ENCODE data around the gene WFIKKN1.

WFIKKN1 gene

GRCh38 chr16:657487-657886 lies 26.7 kb downstream of the WFIKKN1 start:
- no peak for DNase-seq (ENCODE audit: low read depth, low spot score)

GRCh38 chr16:658679-659571 lies 28.1 kb downstream of the WFIKKN1 start:
- no peak for DNase-seq (ENCODE audit: low read depth, low spot score)

- DNase-seq (ENCODE audit: low read depth, low spot score): no peak
Measured at GRCh38 chr16:659618-660017, 28.8 kb downstream of the WFIKKN1 start.

- no peak for DNase-seq (ENCODE audit: low read depth, low spot score)
Measured at GRCh38 chr16:660132-660458, 29.3 kb downstream of the WFIKKN1 start.

GRCh38 chr16:660459-661183 lies 29.8 kb downstream of the WFIKKN1 start:
- no peak for DNase-seq (ENCODE audit: low read depth, low spot score)

- DNase-seq (ENCODE audit: low read depth, low spot score): no peak
Measured at GRCh38 chr16:661184-661821, 30.5 kb downstream of the WFIKKN1 start.

GRCh38 chr16:662095-662494 lies 31.3 kb downstream of the WFIKKN1 start:
- DNase-seq (ENCODE audit: low read depth, low spot score): no peak

GRCh38 chr16:662597-662996 lies 31.8 kb downstream of the WFIKKN1 start:
- DNase-seq (ENCODE audit: low read depth, low spot score): no peak

- no peak for DNase-seq (ENCODE audit: low read depth, low spot score)
Measured at GRCh38 chr16:666572-666971, 35.8 kb downstream of the WFIKKN1 start.

GRCh38 chr16:667113-667779 lies 36.5 kb downstream of the WFIKKN1 start:
- no peak for DNase-seq (ENCODE audit: low read depth, low spot score)

GRCh38 chr16:667780-668518 lies 37.2 kb downstream of the WFIKKN1 start, which contains the start of gene RHOT2:
TSS of gene RHOT2 (plus strand) at chr16:668132. CDS start at chr16:668200, 68 bp downstream.
- DNase-seq (ENCODE audit: low read depth, low spot score): no peak

GRCh38 chr16:668519-669171 lies 37.9 kb downstream of the WFIKKN1 start:
- no peak for DNase-seq (ENCODE audit: low read depth, low spot score)

GRCh38 chr16:669666-670065 lies 38.9 kb downstream of the WFIKKN1 start:
- no peak for DNase-seq (ENCODE audit: low read depth, low spot score)

- no peak for DNase-seq (ENCODE audit: low read depth, low spot score)
Measured at GRCh38 chr16:670485-671352, 39.9 kb downstream of the WFIKKN1 start.

GRCh38 chr16:671353-672131 lies 40.8 kb downstream of the WFIKKN1 start:
- DNase-seq (ENCODE audit: low read depth, low spot score): no peak

GRCh38 chr16:672371-672770 lies 41.6 kb downstream of the WFIKKN1 start:
- DNase-seq (ENCODE audit: low read depth, low spot score): no peak

- DNase-seq (ENCODE audit: low read depth, low spot score): no peak
Measured at GRCh38 chr16:672851-673250, 42.1 kb downstream of the WFIKKN1 start.

- DNase-seq (ENCODE audit: low read depth, low spot score): no peak
Measured at GRCh38 chr16:673399-673991, 42.7 kb downstream of the WFIKKN1 start.
